Hematopoietic multipotent progenitor cell treated with erythropoietin and hydrocortisone succinate and interleukin-3 and kit ligand, for 8 days (in vitro differentiated cells): ENCODE results near the gene LPIN1.

Experiments
- DNase-seq: peaks from one replicate; pipeline ENCODE4 v3.0.0-alpha.2; 2015

Gene LPIN1

DNA sequence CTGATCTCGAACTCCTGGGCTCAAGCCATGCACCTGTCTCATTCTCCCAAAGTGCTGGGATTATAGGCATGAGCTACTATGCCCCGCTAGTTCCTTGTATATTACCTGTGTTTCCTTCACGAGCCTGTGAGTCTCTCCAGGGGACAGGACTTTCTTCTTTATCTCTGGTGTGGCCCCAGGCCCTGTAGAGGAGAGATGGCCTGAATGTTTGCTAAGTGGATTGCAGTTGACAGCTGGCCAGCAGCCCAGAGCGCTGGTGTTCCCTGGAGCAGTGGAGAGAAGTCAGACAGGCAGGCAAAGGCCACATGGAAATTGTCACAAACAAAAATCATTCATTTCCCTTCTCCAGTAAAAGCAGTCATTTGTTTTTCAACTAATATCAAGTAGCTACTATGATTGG lies 17.9 kb downstream of the LPIN1 start:
- no peak for DNase-seq

DNA sequence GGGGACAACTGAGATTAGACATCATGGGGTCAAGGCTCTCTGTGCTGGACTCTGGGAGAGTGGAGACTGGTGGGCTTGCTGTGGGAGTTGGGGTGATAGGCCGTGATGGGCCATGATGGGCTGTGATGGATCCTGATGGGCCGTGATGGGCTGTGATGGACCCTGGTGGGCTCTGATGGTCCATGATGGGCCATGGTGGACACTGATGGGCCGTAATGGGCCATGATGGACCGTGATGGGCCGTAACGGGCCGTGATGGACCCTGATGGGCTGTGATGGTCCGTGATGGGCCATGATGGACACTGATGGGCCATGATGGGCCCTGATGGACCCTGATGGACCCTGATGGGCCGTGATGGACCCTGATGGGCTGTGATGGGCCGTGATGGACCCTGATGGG lies 18.5 kb downstream of the LPIN1 start:
- no peak for DNase-seq

DNA sequence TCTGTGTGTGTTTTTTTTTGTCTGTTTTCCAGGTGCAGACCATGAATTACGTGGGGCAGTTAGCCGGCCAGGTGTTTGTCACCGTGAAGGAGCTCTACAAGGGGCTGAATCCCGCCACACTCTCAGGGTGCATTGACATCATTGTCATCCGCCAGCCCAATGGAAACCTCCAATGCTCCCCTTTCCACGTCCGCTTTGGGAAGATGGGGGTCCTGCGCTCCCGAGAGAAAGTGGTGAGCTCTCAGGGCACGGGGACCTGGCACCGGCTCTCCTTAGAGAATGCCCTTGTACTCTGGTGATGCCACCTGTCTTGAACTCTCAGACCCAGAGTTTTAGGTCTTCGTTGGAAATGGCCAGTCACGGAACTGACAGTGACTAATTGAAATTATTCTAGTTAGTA lies 19.1 kb downstream of the LPIN1 start:
- no peak for DNase-seq

DNA sequence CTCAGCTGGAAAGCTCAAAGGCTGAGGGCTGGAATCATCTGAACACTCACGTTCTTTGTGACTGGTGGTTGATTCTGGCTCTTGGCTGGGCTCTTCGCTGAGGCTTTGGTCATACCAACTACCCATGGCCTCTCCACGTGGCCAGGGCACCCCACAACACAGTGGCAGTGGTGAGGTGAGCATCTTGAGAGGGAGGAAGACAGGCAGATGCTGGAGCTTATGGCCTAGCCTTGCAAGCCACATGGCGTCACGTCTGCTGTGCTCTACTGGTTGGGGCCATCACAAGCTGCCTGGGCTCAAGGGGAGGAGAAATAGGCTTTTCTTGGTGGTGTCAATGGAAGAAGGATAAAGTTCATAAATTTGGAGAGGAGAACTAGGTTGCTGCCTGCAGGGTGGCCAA lies 19.6 kb downstream of the LPIN1 start:
- no peak for DNase-seq

DNA sequence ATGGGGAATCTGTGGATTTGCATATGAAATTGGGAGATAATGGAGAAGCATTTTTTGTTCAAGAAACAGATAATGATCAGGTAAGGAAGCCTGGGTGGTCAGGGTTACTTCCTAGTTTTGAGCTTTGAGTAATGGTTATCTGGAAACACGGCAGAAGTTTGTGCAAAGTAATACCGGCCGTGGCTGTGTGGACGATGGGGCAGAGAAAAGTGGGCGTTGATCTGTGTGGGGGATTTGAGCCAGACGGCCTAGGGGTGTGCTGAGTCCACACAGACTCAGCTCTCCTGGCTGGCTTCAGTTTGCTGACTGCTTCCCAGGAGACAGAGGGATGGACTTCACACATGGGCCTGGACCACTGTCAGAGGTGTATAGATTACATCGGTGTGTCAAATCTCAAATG lies 21.3 kb downstream of the LPIN1 start:
- no peak for DNase-seq

DNA sequence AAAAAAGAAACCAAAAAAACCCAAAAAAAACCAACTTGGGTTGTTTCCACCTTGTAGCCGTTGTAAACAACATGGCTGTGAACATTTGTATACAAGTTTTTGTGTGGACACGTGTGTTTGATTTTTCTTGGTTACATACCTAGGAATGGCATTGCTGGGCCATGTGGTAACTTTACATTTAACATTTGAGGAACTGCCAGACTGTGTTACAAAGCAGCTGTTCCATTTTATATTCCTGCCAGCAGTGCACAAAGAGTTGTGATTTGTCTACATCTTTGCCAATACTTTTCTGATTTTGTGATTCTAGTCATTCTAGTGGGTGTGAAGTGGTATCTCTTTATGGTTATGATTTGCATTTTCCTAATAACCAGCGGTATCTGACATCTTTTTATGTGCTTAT lies 22.5 kb downstream of the LPIN1 start:
- DNase-seq: no peak

DNA sequence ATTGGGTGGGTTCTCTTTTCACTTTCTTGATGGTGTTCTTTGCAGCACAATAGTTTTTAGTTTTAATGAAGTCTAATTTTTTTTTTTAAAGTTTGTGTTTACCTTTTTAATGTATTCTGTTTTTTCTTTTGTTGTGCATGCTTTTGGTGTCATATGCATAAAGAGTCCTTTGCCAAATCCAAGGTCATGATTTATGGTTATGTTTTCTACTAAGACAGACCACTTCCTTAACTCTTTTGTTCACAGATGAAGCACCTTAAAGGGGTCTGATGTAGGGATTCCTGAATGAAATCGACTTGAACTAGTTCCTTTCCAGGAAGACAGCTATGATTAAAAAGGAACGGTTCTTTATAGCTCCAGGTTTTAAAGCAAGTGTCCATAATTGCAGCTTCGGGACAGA lies 23.1 kb downstream of the LPIN1 start:
- DNase-seq: no peak

DNA sequence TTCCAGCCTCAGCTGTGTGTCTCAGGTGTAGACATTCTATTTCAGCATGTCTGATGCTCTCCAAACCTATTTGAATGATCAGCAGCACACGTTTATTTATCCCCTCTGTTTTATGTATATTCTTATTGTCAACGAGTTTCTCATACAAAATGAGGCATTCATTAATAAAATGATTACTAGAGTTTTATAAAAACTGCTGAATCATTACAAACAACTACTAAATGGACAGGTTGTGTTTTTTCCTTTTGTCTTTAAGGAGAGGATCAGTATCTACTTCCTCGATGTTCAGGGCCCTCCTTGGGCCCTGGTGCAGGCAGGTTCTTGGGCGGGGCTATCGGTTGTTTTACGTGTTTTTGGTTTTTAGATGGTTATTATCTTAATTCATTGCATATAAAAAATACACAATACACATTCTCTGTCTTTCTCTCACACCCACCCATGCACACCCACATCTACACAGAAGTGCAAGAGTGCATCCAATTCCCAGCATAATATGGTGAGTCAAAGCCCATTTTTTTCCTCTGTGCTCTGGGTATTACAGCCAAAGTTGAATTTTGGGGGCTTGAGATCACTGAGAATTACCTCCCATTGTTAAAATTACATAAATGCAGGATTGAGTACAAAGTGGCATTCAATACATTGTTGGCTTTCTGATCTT lies 24.2 kb downstream of the LPIN1 start:
- DNase-seq: no peak

DNA sequence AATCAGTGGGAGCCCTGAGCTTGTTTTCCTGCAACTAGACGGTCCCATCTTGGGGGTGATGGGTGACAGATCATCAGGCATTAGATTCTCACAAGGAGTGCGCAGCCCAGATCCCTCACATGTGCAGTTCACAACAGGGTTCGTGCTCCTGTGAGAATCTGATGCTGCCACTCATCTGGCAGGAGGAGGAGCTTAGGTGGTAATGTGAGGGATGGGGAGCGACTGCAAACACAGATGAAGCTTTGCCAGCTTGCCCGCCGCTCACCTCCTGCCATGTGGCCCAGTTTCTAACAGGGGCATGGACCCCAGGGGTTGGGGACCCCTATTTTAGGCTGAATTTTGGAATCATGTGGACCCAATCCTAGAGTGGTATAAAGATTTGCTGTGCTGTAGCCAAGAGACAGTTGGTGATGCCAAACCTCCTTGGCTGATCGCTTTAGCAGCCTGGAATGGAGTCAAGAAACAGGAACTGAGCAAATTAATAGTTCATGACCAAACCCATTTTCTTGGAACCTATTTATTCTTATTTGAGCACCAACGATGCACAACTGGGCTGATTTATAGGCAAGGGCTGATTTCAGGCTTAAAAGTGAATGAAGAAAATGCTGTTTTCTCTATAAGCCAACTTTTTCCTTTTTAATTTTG lies 25.7 kb downstream of the LPIN1 start:
- DNase-seq: no peak

DNA sequence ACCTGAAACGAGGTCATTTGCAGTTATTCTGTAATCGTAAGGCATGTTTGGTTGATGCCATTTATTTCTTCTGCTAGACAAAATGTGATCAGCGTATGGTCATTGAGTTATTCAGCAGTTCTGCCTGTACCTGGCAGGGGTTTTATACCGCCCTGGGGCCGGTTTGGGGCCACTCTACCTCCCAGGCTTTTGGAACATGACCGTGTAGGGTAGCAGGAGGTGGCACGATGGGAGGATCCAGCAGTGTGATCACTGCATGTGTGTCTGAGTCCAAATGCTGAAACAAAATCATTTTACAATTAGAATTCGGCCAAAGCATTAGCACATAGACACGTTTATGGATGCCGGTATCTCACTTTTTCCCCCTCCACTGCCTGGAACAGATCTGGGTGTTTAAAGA lies 26.7 kb downstream of the LPIN1 start:
- no peak for DNase-seq

DNA sequence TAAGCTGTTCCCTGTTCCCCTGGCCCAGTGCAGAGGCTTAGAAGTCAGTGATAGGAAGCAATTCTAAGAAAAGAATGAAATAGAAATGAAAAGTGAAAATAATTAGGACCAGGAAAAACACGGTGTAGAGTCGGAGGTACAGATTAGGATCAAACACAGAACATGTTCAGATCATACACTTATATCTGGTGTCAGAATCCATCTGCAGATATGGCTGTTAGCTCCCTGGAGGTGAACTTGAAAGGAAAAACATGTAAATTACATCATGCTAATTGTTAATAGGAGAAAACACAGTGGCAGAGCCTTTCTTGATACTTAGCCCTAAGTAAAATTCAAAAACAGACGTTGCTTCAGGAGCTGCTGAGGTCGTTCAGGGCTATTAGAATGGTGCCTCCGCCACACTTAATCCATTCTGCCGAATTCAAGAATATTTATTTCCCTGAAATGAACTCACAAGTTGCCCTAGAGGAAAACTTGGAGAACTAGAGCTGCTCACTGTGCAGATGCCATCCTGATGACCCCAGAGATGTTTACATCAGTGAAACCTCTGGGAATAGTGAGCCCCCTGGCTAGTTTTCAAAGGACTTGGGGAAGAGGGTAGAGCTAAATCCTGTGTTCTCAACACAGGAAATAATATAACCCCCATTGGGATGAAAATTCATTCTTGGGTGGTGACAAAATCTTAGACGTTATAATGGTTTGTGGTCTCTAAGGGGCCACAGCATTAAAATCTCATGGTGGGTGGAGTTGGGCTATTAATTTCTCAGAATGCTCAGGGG lies 27.5 kb downstream of the LPIN1 start:
- DNase-seq: no peak

DNA sequence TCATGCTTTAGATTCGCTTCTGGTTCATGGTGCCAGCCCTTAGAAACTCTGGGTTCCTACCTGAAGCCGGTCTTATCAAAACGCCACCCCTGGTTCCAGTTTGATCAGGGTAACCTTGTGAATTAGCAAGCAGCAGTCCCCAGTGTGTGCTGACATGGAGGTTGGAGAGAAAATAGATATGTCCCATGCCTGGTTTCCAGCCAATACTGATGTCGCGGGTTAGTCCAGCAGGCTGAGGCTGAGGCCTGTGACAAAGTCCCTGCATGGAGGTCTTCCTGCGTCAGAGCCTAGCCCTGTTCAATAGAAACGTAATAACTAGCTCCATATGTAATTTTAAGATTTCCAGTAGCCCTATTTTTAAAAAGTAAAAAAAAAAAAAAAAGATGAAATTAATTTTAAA lies 28.2 kb downstream of the LPIN1 start:
- DNase-seq: no peak

DNA sequence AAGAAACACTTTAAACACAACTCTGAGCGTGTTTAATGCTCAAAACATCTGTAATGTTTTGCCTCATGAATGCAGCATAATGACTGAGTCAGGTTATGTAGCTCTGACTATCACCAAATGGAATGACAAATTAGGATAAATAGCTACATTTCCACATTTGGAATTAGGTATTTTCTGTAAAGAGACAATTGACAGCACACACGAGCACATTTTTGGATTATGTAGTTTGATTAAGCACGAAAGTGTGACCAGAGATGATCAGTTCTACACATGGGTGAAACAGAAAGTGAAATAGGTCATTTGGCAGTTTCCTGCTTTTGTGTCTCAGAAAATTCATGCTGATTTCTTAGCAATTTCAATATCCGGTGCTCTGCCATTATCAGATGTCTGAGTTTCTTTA lies 29.0 kb downstream of the LPIN1 start:
- no peak for DNase-seq

DNA sequence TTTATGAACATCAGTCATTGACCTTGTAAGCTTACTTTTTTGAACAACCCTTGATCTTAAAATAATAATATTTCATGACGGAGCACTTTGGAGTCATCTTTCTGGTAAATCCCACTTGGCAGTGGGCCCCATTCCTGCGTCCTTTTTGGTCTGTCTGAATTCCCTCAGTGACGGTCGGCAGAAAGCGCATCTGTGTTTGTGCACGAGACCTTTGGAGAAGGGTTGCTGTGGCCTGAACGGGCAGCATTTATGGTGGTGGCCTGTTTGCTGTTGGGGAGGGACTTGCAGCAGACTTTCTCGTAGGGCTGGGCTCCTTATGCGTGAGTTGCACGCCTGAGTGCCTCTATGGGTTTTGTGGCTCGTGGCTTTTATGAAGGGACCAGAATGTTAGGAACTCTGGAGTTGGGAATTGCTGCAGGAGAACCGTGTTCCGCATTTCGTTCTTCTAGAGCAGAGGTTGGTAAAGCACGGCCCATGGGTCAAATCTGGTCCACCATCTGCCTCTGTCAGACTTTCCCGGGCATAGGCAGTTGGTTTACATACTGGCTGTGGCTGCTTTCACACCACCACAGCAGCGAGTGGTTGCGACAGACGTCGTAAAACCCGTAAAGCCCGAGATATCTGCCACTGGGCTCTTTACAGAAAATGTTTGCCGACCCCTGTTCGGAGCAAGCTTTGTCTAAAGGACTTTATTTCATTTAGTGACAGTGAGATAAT lies 30.8 kb downstream of the LPIN1 start:
- no peak for DNase-seq

DNA sequence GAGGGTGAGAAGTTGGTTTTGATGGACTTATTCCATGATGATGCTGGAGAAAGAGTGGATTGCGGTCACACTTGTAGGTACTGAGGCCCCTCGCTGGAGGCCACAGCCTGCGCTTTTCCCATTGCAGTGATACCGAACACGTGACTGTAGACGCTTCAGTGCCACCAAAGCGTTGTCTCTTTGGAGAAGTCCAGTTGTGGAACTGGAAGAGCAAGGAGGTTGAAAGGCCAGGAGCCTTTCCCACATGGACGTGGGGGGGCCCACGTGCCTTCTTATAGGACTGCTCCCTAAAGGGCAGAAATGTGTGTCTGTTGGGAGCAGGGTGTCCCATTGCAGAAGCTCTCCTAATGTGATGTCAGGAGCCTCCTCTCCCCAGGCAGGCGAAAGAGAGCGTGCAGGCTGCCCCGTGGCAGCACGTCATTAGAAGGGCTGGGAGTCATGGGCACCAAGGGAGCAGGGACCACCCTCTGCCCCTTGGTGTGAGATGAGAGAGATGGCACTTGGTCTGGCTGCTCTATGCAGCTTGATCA lies 31.5 kb downstream of the LPIN1 start:
- no peak for DNase-seq

DNA sequence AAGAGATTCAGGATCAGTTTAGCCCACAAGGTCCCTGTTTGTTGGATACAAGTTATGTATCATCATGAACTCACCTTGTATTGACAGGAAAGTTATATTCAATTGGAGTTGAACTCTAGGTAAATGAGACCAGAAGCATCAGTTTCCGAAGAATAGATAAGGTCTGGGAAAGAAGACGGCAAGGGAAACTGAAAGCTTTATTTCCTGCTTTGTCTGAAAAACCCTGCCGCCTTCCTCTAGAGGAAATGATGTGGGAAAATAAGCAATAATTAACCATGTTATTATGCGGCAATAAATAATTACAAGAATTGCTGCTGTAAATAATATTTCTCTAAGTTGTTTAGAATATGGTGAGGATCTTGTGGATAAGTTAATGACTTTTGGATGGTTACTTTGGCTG lies 32.0 kb downstream of the LPIN1 start:
- no peak for DNase-seq

DNA sequence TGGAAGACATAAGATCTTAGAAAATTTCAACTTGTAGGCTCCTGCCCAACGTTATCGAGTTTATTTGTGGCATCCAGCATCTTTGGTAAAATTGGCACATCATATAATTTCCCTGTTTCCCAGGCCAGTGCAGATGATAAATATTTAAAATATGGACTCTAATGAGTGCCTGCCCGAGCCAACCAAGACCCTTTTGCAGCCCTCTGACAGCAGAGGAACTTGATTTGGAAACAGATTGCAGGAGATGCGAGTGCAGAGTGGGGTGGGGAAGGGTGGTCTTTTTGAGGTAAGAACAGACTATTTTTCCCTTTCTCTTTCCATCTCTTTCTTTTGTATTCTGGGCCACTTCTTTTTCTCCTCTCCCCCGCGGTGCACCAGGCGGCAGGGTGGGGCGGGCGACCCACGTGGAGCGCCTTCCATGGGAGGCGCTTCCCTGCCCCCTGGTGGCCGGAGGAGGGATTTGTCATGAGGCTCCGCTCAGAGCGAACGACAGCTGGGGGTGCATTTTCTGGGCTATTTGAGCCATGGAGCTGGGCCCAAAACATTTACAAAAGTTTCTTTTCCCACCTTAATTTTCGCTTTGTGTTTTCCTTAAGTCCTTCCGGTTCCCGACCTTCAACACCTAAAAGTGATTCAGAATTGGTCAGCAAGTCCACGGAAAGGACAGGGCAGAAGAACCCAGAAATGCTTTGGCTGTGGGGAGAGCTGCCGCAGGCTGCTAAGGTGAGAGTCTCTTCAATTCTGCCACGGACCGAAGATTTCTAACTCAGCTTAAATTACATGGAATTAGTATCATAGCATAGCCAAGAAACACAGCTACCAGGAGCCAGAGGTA lies 32.7 kb downstream of the LPIN1 start:
- peak; percentile 81 for DNase-seq

DNA sequence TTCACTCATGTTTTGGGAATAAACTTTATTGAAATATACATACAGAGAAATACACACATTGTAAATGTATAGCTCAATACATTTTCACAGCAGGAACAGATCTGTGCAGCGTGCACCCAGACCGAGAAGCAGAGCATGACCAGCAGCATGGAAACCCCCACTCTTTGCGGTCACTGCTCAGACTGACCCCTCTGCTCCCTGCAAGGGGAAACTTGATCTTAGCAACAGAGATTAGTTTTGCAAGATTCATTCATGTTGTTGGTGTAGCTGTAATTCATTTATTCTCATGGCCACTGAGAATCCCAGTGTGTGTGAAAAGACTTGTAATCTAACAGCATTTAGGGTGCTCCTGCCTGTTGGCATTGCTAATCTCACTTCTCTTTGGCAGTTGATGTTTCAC lies 35.2 kb downstream of the LPIN1 start:
- DNase-seq: no peak

DNA sequence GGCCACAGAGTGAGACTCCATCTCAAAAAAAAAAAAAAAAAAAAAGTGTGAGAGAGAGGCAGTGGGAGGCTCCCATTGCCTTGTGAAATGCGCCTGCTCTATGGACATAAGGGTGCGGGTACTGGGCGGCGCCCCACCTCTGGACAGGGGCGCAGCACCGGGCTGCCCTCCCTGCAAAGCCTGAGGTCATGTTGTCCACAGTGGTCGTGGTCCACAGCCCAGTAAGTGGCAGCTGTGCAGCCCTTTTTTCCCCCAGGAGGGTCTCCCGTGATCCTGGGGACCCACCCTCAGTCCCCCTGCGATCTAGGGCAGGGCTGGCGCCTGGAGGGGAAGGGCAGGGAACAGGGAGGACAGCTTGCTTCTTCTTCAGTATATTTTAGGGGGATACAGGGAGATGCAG lies 37.8 kb downstream of the LPIN1 start:
- DNase-seq: no peak

DNA sequence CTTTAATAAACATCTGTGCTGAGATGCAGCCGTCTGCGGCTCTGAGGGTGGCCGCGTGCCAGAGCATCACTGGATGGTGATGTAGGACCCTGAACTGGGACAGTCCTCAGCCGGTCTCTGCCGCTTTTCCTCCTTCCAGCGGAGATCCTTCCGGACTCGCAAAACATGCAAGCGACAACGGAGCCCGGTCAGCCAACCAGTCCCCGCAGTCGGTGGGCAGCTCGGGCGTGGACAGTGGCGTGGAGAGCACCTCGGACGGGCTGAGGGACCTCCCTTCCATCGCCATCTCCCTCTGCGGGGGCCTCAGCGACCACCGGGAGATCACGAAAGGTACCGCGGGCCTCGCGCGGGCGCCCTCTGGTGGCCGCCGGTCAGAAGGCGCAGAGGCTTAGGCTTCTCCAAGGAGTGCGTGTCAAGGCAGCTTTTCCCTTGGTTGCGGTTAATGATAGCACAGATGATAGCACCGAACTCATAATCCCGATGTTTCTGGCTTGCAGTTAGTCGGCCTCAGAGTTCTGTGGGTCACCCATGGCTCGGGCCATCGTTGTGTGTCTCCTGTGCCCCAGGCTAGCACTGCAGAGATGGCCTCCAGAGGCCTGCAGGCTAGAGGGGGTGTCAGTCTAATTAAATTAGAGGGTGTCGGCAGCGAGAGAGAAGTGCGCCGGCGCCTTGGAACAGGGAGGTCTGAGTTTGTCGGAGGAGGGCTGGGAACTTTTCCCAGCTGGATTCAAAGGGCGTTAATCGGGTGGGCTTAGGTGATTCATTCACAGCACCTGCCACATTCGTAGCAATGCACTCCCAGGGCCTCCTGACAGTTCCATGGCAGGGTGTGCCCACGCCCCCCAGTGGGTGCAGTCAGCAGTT lies 38.5 kb downstream of the LPIN1 start:
- DNase-seq: peak; percentile 61

DNA sequence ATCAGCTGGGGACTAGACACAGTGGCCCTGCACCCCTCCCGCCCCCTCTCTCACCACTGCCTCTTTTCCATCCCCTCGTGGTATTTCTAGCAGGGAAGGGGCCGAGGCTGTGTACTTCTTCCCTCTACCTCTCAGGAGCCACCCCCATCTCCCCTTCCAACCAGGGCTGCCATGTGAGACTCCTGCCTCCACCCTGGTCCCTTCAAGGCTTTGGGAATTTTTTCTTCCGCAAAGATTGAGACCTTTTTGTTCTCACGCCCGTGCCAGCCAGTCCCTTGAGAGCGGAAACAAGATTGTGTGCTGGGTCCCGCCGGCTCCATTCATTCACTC lies 39.1 kb downstream of the LPIN1 start:
- DNase-seq: no peak

DNA sequence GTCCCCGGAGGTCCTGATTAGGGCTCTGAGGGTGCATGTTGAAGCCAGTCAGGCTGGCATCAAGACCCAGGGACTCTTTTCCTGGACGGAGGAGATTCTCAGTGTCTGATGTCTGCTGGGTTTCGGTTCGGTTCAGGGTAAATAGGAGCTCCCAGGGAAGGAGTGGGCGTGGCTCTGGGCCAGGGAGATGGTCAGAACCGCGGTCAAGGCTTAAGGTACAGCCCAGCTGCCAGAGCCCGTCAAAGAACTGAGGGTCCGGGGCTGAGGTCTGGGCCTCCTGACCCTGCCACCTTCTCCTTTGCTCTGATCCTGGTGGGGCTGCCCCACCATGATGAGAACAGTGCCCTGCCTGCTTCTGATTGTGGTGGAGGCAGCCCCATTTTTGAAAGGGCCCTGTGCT lies 39.8 kb downstream of the LPIN1 start:
- DNase-seq: no peak
